KMS-11 (cell line): Measurements from ENCODE around the gene HSP90AA1.

ENCODE experiments used
- H2AFZ ChIP-seq: fragments of 200-600 bp; sonication (generic); 2 replicates; pipeline ENCODE4 v1.6.1; 2016; ENCODE audit warnings: antibody characterized with exemption, mixed run types, low read depth
- H3K27ac ChIP-seq: fragments of 200-600 bp; sonication (generic); 2 replicates; pipeline ENCODE4 v1.6.1; 2016; ENCODE audit warnings: mild to moderate bottlenecking, mixed run types
- H3K27me3 ChIP-seq: fragments of 200-600 bp; sonication (generic); 2 replicates; pipeline ENCODE4 v1.6.1; 2017; ENCODE audit warnings: mild to moderate bottlenecking, low read depth, mixed run types, moderate library complexity; ENCODE audit not compliant: insufficient read depth
- H3K36me3 ChIP-seq: fragments of 200-600 bp; sonication (generic); 2 replicates; pipeline ENCODE4 v1.6.1; 2017; ENCODE audit warnings: mild to moderate bottlenecking, mixed run types; ENCODE audit not compliant: insufficient read depth
- H3K4me1 ChIP-seq: fragments of 200-600 bp; sonication (generic); 2 replicates; pipeline ENCODE4 v1.6.1; 2016; ENCODE audit warnings: mild to moderate bottlenecking, low read depth, mixed run types; ENCODE audit not compliant: poor library complexity, severe bottlenecking
- H3K4me2 ChIP-seq: fragments of 200-600 bp; sonication (generic); 2 replicates; pipeline ENCODE4 v1.7.0; 2016; ENCODE audit warnings: mild to moderate bottlenecking, mixed run types
- H3K4me3 ChIP-seq: fragments of 200-600 bp; sonication (generic); IDR thresholded peaks from 2 replicates; pipeline ENCODE4 v1.6.1; 2017; ENCODE audit warnings: low read depth, low read length, mixed read lengths; ENCODE audit not compliant: insufficient read depth
- H3K79me2 ChIP-seq: fragments of 200-600 bp; sonication (generic); 2 replicates; pipeline ENCODE4 v1.6.1; 2016; ENCODE audit warnings: low read depth, mixed run types; ENCODE audit not compliant: insufficient read depth
- H3K9ac ChIP-seq: fragments of 200-600 bp; sonication (generic); 2 replicates; pipeline ENCODE4 v1.6.1; 2016; ENCODE audit warnings: mild to moderate bottlenecking, mixed run types
- H4K20me1 ChIP-seq: fragments of 200-600 bp; sonication (generic); 2 replicates; pipeline ENCODE4 v1.6.1; 2016; ENCODE audit warnings: mild to moderate bottlenecking, mixed run types; ENCODE audit not compliant: insufficient read depth
- CTCF ChIP-seq: fragments of 200-600 bp; sonication (generic); conservative IDR thresholded peaks from 2 replicates; pipeline ENCODE4 v1.6.1; 2017; ENCODE audit warnings: low read depth, mild to moderate bottlenecking, antibody characterized with exemption, low read length, moderate library complexity, mixed read lengths

HSP90AA1 gene

GRCh38 chr14:102047808-102048540, 38.9 kb downstream of the HSP90AA1 start:
- Histone ChIP-seq H2AFZ (no peak overlapping the region), H3K27me3 (no peaks in the 10 kb centered on the region), H3K4me3 (no peak overlapping the region), H3K27ac (no peak overlapping the region), H4K20me1 (no peaks in the 10 kb centered on the region), H3K79me2 (no peaks in the 10 kb centered on the region), H3K4me2 (no peak overlapping the region), H3K9ac (no peak overlapping the region), H3K4me1 (no peaks in the 10 kb centered on the region), H3K36me3 (peaks cover 4% of the 10 kb centered on the region; the same call in 1 of the 2 replicates)
- no peak for TF ChIP-seq CTCF

DNA sequence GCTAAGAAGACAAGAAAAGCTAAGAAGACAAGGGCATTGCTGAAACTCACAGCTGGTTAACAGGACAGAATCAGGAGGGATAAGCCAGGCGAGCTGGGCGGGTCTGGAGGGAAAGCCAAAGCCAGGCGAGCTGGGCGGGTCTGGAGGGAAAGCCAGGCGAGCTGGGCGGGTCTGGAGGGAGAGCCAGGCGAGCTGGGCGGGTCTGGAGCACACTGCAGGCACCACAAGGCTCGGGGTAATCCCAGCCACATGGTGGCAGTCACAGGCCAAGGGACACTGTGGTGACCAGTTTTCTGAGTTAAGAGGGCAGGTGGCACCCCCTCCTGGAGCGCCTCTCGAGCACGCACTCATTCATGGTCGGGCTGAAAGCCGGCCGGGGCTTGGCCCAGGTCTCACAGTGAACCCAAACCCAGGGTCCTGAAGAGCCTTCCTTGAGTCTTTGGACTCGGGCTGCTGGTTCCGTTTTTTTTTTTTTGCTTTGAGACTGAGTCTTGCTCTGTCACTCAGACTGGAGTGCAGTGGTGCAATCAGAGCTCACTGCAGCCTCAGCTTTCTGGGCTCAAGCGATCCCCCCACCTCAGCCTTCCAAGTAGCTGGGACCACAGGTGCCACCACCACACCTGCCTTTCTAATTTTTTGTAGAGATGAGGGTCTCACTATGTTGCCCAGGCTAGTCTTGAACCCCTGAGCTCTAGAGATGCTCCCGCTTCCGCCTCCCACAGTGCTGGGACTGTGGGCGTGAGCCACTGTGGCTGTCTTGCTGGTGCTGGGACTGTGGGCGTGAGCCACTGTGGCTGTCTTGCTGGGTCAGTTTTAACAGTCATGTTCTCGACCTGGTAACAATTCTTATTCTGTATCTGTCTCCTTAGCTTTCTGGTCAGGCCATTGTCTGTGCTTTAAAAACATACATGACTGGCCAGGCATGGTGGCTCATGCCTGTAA, 40.2 kb downstream of the HSP90AA1 start:
- no peak for TF ChIP-seq CTCF
- no peaks in the 10 kb centered on the region for H4K20me1 ChIP-seq
- no peaks in the 10 kb centered on the region for H3K27me3 ChIP-seq
- no peak overlapping the region for H2AFZ ChIP-seq
- H3K4me2 ChIP-seq: no peak overlapping the region
- peaks cover 4% of the 10 kb centered on the region; the same call in 1 of the 2 replicates for H3K36me3 ChIP-seq
- H3K4me3 ChIP-seq: no peak overlapping the region
- H3K9ac ChIP-seq: no peak overlapping the region
- H3K79me2 ChIP-seq: no peaks in the 10 kb centered on the region
- no peaks in the 10 kb centered on the region for H3K4me1 ChIP-seq
- no peak overlapping the region for H3K27ac ChIP-seq

DNA sequence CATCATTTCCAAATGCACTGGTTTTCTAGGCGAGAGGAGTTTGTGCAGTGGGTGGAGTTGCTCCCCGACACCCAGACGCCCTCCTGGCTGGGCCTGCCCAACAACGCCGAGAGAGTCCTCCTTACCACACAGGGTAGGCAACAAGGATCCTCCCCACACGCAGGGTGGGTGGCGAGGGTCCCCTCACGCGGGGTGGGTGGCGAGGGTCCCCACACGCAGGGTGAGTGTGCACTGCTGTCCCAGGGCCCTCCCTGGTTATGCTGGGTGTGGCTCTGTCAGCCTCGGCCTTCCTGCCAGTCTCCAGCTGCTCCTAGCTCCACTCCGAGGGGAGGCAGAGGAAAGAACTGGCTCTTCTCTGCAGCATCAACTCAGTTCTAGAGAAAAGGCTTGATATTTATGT, 42.3 kb downstream of the HSP90AA1 start:
- Histone ChIP-seq H3K4me1 (no peaks in the 10 kb centered on the region), H3K4me3 (no peak overlapping the region), H3K27ac (no peak overlapping the region), H2AFZ (no peak overlapping the region), H3K36me3 (peaks cover 4% of the 10 kb centered on the region; the same call in 1 of the 2 replicates), H3K9ac (no peak overlapping the region), H3K4me2 (no peak overlapping the region), H3K27me3 (no peaks in the 10 kb centered on the region), H3K79me2 (no peaks in the 10 kb centered on the region), H4K20me1 (no peaks in the 10 kb centered on the region)
- no peak for TF ChIP-seq CTCF

GRCh38 chr14:102043251-102044025, 43.4 kb downstream of the HSP90AA1 start:
- Histone ChIP-seq H3K4me1 (no peaks in the 10 kb centered on the region), H3K4me2 (no peak overlapping the region), H3K27me3 (no peaks in the 10 kb centered on the region), H3K27ac (no peak overlapping the region), H3K9ac (no peak overlapping the region), H4K20me1 (no peaks in the 10 kb centered on the region), H3K79me2 (no peaks in the 10 kb centered on the region), H3K36me3 (peaks cover 2% of the 10 kb centered on the region; the same call in 1 of the 2 replicates), H3K4me3 (no peak overlapping the region), H2AFZ (no peak overlapping the region)
- no peak for TF ChIP-seq CTCF
